Trophoblast cell (in vitro differentiated cells and primary cell): ENCODE data around the gene HCRTR1.

Experiments
- DNase-seq, 2 donors: peaks; one replicate each; pipeline ENCODE4 v3.0.0-alpha.2; 2016
- H2AFZ ChIP-seq: 2 replicates; pipeline ENCODE4 v1.6.1; 2013; ENCODE audit warnings: low read length, moderate library complexity, mild to moderate bottlenecking; ENCODE audit not compliant: insufficient read depth, poor library complexity
- H2AK5ac ChIP-seq: 2 replicates; pipeline ENCODE4 v1.6.1; 2013; ENCODE audit warnings: mild to moderate bottlenecking, low read length
- H2BK120ac ChIP-seq: 2 replicates; pipeline ENCODE4 v1.6.1; 2013; ENCODE audit warnings: low read length, mild to moderate bottlenecking, moderate library complexity; ENCODE audit not compliant: insufficient read depth, poor library complexity
- H2BK12ac ChIP-seq: 2 replicates; pipeline ENCODE4 v1.6.1; 2013; ENCODE audit warnings: mild to moderate bottlenecking, low read length, moderate library complexity
- H2BK5ac ChIP-seq: 2 replicates; pipeline ENCODE4 v1.6.1; 2013; ENCODE audit warnings: low read length, low read depth, moderate library complexity, mild to moderate bottlenecking; ENCODE audit not compliant: poor library complexity
- H3K14ac ChIP-seq: 2 replicates; pipeline ENCODE4 v1.6.1; 2013; ENCODE audit warnings: mild to moderate bottlenecking, low read length
- H3K18ac ChIP-seq: 2 replicates; pipeline ENCODE4 v1.6.1; 2013; ENCODE audit warnings: mild to moderate bottlenecking, low read length
- H3K23ac ChIP-seq: 2 replicates; pipeline ENCODE4 v1.6.1; 2013; ENCODE audit warnings: low read length
- H3K27ac ChIP-seq: 2 replicates; pipeline ENCODE4 v1.5.1; 2013; ENCODE audit warnings: low read depth, mild to moderate bottlenecking, inconsistent platforms, low read length, moderate library complexity
- H3K27me3 ChIP-seq: 2 replicates; pipeline ENCODE4 v1.6.1; 2013; ENCODE audit warnings: inconsistent platforms, mild to moderate bottlenecking, low read length, moderate library complexity; ENCODE audit not compliant: insufficient read depth
- H3K36me3 ChIP-seq, 2 experiments: 1 replicate in 1 of 2; 2 replicates in 1 of 2; pipeline ENCODE4 v1.6.1; 2013; ENCODE audit warnings: low read length in 2 of 2, mild to moderate bottlenecking in 2 of 2, moderate library complexity in 1 of 2; ENCODE audit not compliant: insufficient read depth in 2 of 2, control insufficient read depth in 1 of 2
- H3K4ac ChIP-seq: 2 replicates; pipeline ENCODE4 v1.6.1; 2013; ENCODE audit warnings: low read depth, mild to moderate bottlenecking, low read length, moderate library complexity
- H3K4me1 ChIP-seq, 2 experiments: 1 replicate in 1 of 2; 2 replicates in 1 of 2; pipeline ENCODE4 v1.6.1; 2013; ENCODE audit warnings: low read length in 2 of 2, mild to moderate bottlenecking in 2 of 2, moderate library complexity in 1 of 2; ENCODE audit not compliant: insufficient read depth in 2 of 2, control insufficient read depth in 1 of 2
- H3K4me2 ChIP-seq: 2 replicates; pipeline ENCODE4 v1.6.1; 2013; ENCODE audit warnings: inconsistent platforms, mild to moderate bottlenecking, low read length, moderate library complexity
- H3K4me3 ChIP-seq: 2 replicates; pipeline ENCODE4 v1.5.1; 2013; ENCODE audit warnings: mild to moderate bottlenecking, low read depth, low read length, inconsistent platforms
- H3K79me1 ChIP-seq: one replicate; pipeline ENCODE4 v1.6.1; 2013; ENCODE audit warnings: low read length
- H3K79me2 ChIP-seq: 2 replicates; pipeline ENCODE4 v1.6.1; 2013; ENCODE audit warnings: low read length, mild to moderate bottlenecking; ENCODE audit not compliant: control insufficient read depth, insufficient read depth, poor library complexity
- H3K9ac ChIP-seq: 2 replicates; pipeline ENCODE4 v1.6.1; 2013; ENCODE audit warnings: mild to moderate bottlenecking, low read length
- H3K9me3 ChIP-seq: 2 replicates; pipeline ENCODE4 v1.6.1; 2013; ENCODE audit warnings: low read depth, mild to moderate bottlenecking, control low read depth, inconsistent platforms, low read length; ENCODE audit not compliant: insufficient read depth
- H4K12ac ChIP-seq: 2 replicates; pipeline ENCODE4 v1.6.1; 2013; ENCODE audit warnings: low read depth, mild to moderate bottlenecking, low read length, moderate library complexity
- H4K8ac ChIP-seq: 2 replicates; pipeline ENCODE4 v1.6.1; 2013; ENCODE audit warnings: low read depth, mild to moderate bottlenecking, low read length, moderate library complexity
- H4K91ac ChIP-seq: one replicate; pipeline ENCODE4 v1.6.1; 2013; ENCODE audit warnings: low read depth, mild to moderate bottlenecking, low read length, moderate library complexity
- WGBS: extraction: QIAGEN DNeasy Blood & Tissue Kit; methylation state at CpG from one replicate; pipeline ENCODE4 v1.1.7; 2013; ENCODE audit warnings: missing lambda C conversion rate; ENCODE audit not compliant: insufficient read length, insufficient coverage; ENCODE audit errors: extremely low coverage; 5-methylcytosine and 5-hydroxymethylcytosine counted together

The HCRTR1 gene

GRCh38 chr1:31671147-31671546, 53.7 kb downstream of the HCRTR1 start:
- Histone ChIP-seq H3K27me3 (no peaks in the 10 kb centered on the region), H3K9ac (no peak overlapping the region), H3K4me1 (peaks cover 3 to 8% of the 10 kb centered on the region in 2 experiments), H3K79me2 (no peaks in the 10 kb centered on the region), H3K4me2 (no peak overlapping the region), H3K14ac (no peak overlapping the region), H3K9me3 (no peaks in the 10 kb centered on the region), H2BK120ac (no peak overlapping the region), H3K4ac (no peak overlapping the region), H2BK5ac (no peak overlapping the region), H4K12ac (no peak overlapping the region), H2AK5ac (no peak overlapping the region), H3K79me1 (no peaks in the 10 kb centered on the region), H2BK12ac (no peak overlapping the region), H3K36me3 (peaks cover 46 to 49% of the 10 kb centered on the region in 2 experiments), H4K8ac (no peak overlapping the region), H3K4me3 (no peak overlapping the region), H3K27ac (no peak overlapping the region), H2AFZ (no peak overlapping the region), H3K23ac (no peak overlapping the region), H3K18ac (no peak overlapping the region), H4K91ac (no peak overlapping the region)
- WGBS: no CpG with 5 or more reads among the region's 11 CpGs
- no peak for DNase-seq

- no peak overlapping the region for H3K4ac ChIP-seq
- no peak overlapping the region for H4K8ac ChIP-seq
- no peaks in the 10 kb centered on the region for H3K79me2 ChIP-seq
- no peak overlapping the region for H3K27ac ChIP-seq
- WGBS: no CpG with 5 or more reads among the region's 8 CpGs
- H3K4me1 ChIP-seq: peaks cover 4 to 9% of the 10 kb centered on the region in 2 experiments
- no peak overlapping the region for H3K4me2 ChIP-seq
- DNase-seq: no peak
- no peaks in the 10 kb centered on the region for H3K79me1 ChIP-seq
- no peak overlapping the region for H4K12ac ChIP-seq
- H3K4me3 ChIP-seq: no peak overlapping the region
- no peak overlapping the region for H3K14ac ChIP-seq
- no peak overlapping the region for H4K91ac ChIP-seq
- no peak overlapping the region for H2BK12ac ChIP-seq
- H2AK5ac ChIP-seq: no peak overlapping the region
- peaks cover 44% of the 10 kb centered on the region in 2 experiments for H3K36me3 ChIP-seq
- no peak overlapping the region for H3K9ac ChIP-seq
- no peaks in the 10 kb centered on the region for H3K27me3 ChIP-seq
- no peak overlapping the region for H3K18ac ChIP-seq
- no peak overlapping the region for H3K23ac ChIP-seq
- no peak overlapping the region for H2AFZ ChIP-seq
- no peak overlapping the region for H2BK5ac ChIP-seq
- no peak overlapping the region for H2BK120ac ChIP-seq
- no peaks in the 10 kb centered on the region for H3K9me3 ChIP-seq
Observed at GRCh38 chr1:31671561-31672201, 54.2 kb downstream of the HCRTR1 start.

GRCh38 chr1:31672986-31673385, 55.5 kb downstream of the HCRTR1 start:
- Histone ChIP-seq H3K4me1 (peaks cover 7 to 13% of the 10 kb centered on the region in 2 experiments), H3K36me3 (peaks cover 35 to 37% of the 10 kb centered on the region in 2 experiments), H2BK120ac (no peak overlapping the region), H3K9ac (no peak overlapping the region), H3K4ac (no peak overlapping the region), H3K79me1 (no peaks in the 10 kb centered on the region), H2AK5ac (no peak overlapping the region), H3K14ac (no peak overlapping the region), H4K8ac (no peak overlapping the region), H3K23ac (no peak overlapping the region), H2AFZ (no peak overlapping the region), H3K27ac (no peak overlapping the region), H4K12ac (no peak overlapping the region), H2BK5ac (no peak overlapping the region), H3K9me3 (no peaks in the 10 kb centered on the region), H3K4me3 (no peak overlapping the region), H3K27me3 (no peaks in the 10 kb centered on the region), H3K18ac (no peak overlapping the region), H3K79me2 (no peaks in the 10 kb centered on the region), H2BK12ac (no peak overlapping the region), H4K91ac (no peak overlapping the region), H3K4me2 (no peak overlapping the region)
- WGBS: no CpG with 5 or more reads among the region's 13 CpGs
- DNase-seq: no peak

GRCh38 chr1:31673433-31673832, 55.9 kb downstream of the HCRTR1 start:
- Histone ChIP-seq H3K36me3 (peaks cover 38 to 39% of the 10 kb centered on the region in 2 experiments), H3K23ac (no peak overlapping the region), H3K27me3 (no peaks in the 10 kb centered on the region), H2BK5ac (no peak overlapping the region), H3K14ac (no peak overlapping the region), H3K4me2 (no peak overlapping the region), H3K27ac (no peak overlapping the region), H2AK5ac (no peak overlapping the region), H3K4ac (no peak overlapping the region), H2BK120ac (no peak overlapping the region), H3K79me2 (no peaks in the 10 kb centered on the region), H3K4me3 (no peak overlapping the region), H4K91ac (no peak overlapping the region), H3K9ac (no peak overlapping the region), H3K4me1 (peaks cover 7 to 13% of the 10 kb centered on the region in 2 experiments), H3K18ac (no peak overlapping the region), H4K8ac (no peak overlapping the region), H4K12ac (no peak overlapping the region), H2BK12ac (no peak overlapping the region), H3K9me3 (no peaks in the 10 kb centered on the region), H3K79me1 (no peaks in the 10 kb centered on the region), H2AFZ (no peak overlapping the region)
- WGBS: no CpG with 5 or more reads among the region's 9 CpGs
- DNase-seq: no peak
